ENCODE results near the gene TMCC1. TPM values are rescaled to one million over a fixed set of nuclear protein-coding genes. Genes with fewer than 3 reads are reported as not detected.

TMCC1 gene
- total and polyA plus RNA-seq, 7 experiments from 2014 or later: 2.6 to 39.4 (median 35.5) TPM

GRCh38 chr3:129625072-129625874 lies 268.2 kb downstream of the TMCC1 start:
- Mint-ChIP-seq H3K4me1 (peaks cover 5 to 25% (median 17%) of the 10 kb centered on the region in 7 donors), H3K4me3 (peak overlapping the region in 9 of 10 donors; percentile 13 to 91 (median 40)), H3K36me3 (no peaks in the 10 kb centered on the region), H3K27ac (peak overlapping the region in 1 of 9 donors; percentile 45), H3K27me3 (peaks cover 0 to 2% (median 0%) of the 10 kb centered on the region in 5 donors), H3K9me3 (no peaks in the 10 kb centered on the region)
- ChIA-PET CTCF (no interaction called here), POLR2A (no interaction called here)
- Histone ChIP-seq H3K27me3 (ENCODE audit: control insufficient read depth in 2 of 2, insufficient read depth in 2 of 2, low read length in 2 of 2) (no peaks in the 10 kb centered on the region), H3K36me3 (ENCODE audit: control insufficient read depth in 2 of 3, insufficient read depth in 3 of 3, low read length in 3 of 3) (no peaks in the 10 kb centered on the region), H3K4me3 (ENCODE audit: low read length) (no peak overlapping the region), H3K9me3 (ENCODE audit: control insufficient read depth in 2 of 3, low read length in 3 of 3) (no peaks in the 10 kb centered on the region), H3K27ac (ENCODE audit: low read depth, low read length) (no peak overlapping the region), H3K4me1 (ENCODE audit: control insufficient read depth in 2 of 2, insufficient read depth in 2 of 2, low read length in 2 of 2) (peaks cover 5 to 9% of the 10 kb centered on the region in 2 donors)
- ATAC-seq (no peak), DNase-seq (no peak)
- intact Hi-C loops (cut with micrococcal nuclease): loop anchor here (5.0 kb wide), 3 partner anchors 48 to 487 kb away; no protein-coding TSS in a partner anchor

- H3K27ac Mint-ChIP-seq: peak overlapping the region in 2 of 9 donors; percentile 32 to 45
- ChIA-PET CTCF (no interaction called here), POLR2A (no interaction called here)
Observed at GRCh38 chr3:129624347-129625071, 269.0 kb downstream of the TMCC1 start.

GRCh38 chr3:129623447-129624118 lies 269.9 kb downstream of the TMCC1 start:
- H3K9me3 ChIP-seq (ENCODE audit: control insufficient read depth in 2 of 3, low read length in 3 of 3): no peaks in the 10 kb centered on the region
- intact Hi-C loops (cut with micrococcal nuclease): no loop called here
- H3K27me3 ChIP-seq (ENCODE audit: control insufficient read depth in 2 of 2, insufficient read depth in 2 of 2, low read length in 2 of 2): no peaks in the 10 kb centered on the region
- no peak overlapping the region for H3K4me3 Mint-ChIP-seq
- peaks cover 0 to 4% (median 0%) of the 10 kb centered on the region in 5 donors for H3K27me3 Mint-ChIP-seq
- H3K4me1 Mint-ChIP-seq: peaks cover 5 to 29% (median 18%) of the 10 kb centered on the region in 7 donors
- H3K4me1 ChIP-seq (ENCODE audit: control insufficient read depth in 2 of 2, insufficient read depth in 2 of 2, low read length in 2 of 2): peaks cover 5 to 9% of the 10 kb centered on the region in 2 donors
- CTCF ChIA-PET: no interaction called here
- POLR2A ChIA-PET: no interaction called here
- H3K36me3 Mint-ChIP-seq: no peaks in the 10 kb centered on the region
- no peaks in the 10 kb centered on the region for H3K36me3 ChIP-seq (ENCODE audit: control insufficient read depth in 2 of 3, insufficient read depth in 3 of 3, low read length in 3 of 3)
- H3K27ac Mint-ChIP-seq: no peak overlapping the region
- DNase-seq (no peak), ATAC-seq (no peak)
- H3K27ac ChIP-seq (ENCODE audit: low read depth, low read length): no peak overlapping the region
- H3K4me3 ChIP-seq (ENCODE audit: low read length): no peak overlapping the region
- no peaks in the 10 kb centered on the region for H3K9me3 Mint-ChIP-seq

More at GRCh38 chr3:129624347-129625071, 269.0 kb downstream of the TMCC1 start:
- Mint-ChIP-seq H3K27me3 (peaks cover 0 to 2% (median 0%) of the 10 kb centered on the region in 5 donors), H3K9me3 (no peaks in the 10 kb centered on the region), H3K4me1 (peaks cover 5 to 25% (median 17%) of the 10 kb centered on the region in 7 donors), H3K4me3 (peak overlapping the region in 2 of 10 donors; percentile 12 to 27), H3K36me3 (no peaks in the 10 kb centered on the region)
- H3K9me3 ChIP-seq (ENCODE audit: control insufficient read depth in 2 of 3, low read length in 3 of 3): no peaks in the 10 kb centered on the region
- ATAC-seq: no peak
- H3K4me3 ChIP-seq (ENCODE audit: low read length): no peak overlapping the region
- intact Hi-C loops (cut with micrococcal nuclease): loop anchor here (5.0 kb wide), 3 partner anchors 47 to 488 kb away; no protein-coding TSS in a partner anchor
- no peak overlapping the region for H3K27ac ChIP-seq (ENCODE audit: low read depth, low read length)
- no peaks in the 10 kb centered on the region for H3K27me3 ChIP-seq (ENCODE audit: control insufficient read depth in 2 of 2, insufficient read depth in 2 of 2, low read length in 2 of 2)
- DNase-seq: no peak
- H3K4me1 ChIP-seq (ENCODE audit: control insufficient read depth in 2 of 2, insufficient read depth in 2 of 2, low read length in 2 of 2): peaks cover 5 to 9% of the 10 kb centered on the region in 2 donors
- no peaks in the 10 kb centered on the region for H3K36me3 ChIP-seq (ENCODE audit: control insufficient read depth in 2 of 3, insufficient read depth in 3 of 3, low read length in 3 of 3)

GRCh38 chr3:129622933-129623332 lies 270.6 kb downstream of the TMCC1 start:
- Histone ChIP-seq H3K27ac (ENCODE audit: low read depth, low read length) (no peak overlapping the region), H3K9me3 (ENCODE audit: control insufficient read depth in 2 of 3, low read length in 3 of 3) (no peaks in the 10 kb centered on the region), H3K27me3 (ENCODE audit: control insufficient read depth in 2 of 2, insufficient read depth in 2 of 2, low read length in 2 of 2) (no peaks in the 10 kb centered on the region), H3K4me1 (ENCODE audit: control insufficient read depth in 2 of 2, insufficient read depth in 2 of 2, low read length in 2 of 2) (peaks cover 5 to 9% of the 10 kb centered on the region in 2 donors), H3K4me3 (ENCODE audit: low read length) (no peak overlapping the region), H3K36me3 (ENCODE audit: control insufficient read depth in 2 of 3, insufficient read depth in 3 of 3, low read length in 3 of 3) (no peaks in the 10 kb centered on the region)
- Mint-ChIP-seq H3K4me1 (peaks cover 2 to 31% (median 15%) of the 10 kb centered on the region in 7 donors), H3K27ac (no peak overlapping the region), H3K36me3 (no peaks in the 10 kb centered on the region), H3K9me3 (peaks cover 0 to 1% (median 0%) of the 10 kb centered on the region in 11 donors), H3K27me3 (peaks cover 0 to 5% (median 0%) of the 10 kb centered on the region in 5 donors), H3K4me3 (peak overlapping the region in 1 of 10 donors; percentile 56)
- CTCF ChIA-PET: interaction anchor here (0.5 kb wide), 1 partner anchor 183 kb away, joined by 3 read pairs; the partner anchor contains the start of genes IFT122 and MBD4
- POLR2A ChIA-PET: no interaction called here
- ATAC-seq (no peak), DNase-seq (no peak)
- intact Hi-C loops (cut with micrococcal nuclease): no loop called here

- H3K27ac Mint-ChIP-seq: no peak overlapping the region
Observed at GRCh38 chr3:129622226-129622874, 271.2 kb downstream of the TMCC1 start.

More at GRCh38 chr3:129622226-129622874, 271.2 kb downstream of the TMCC1 start:
- peaks cover 0 to 25% (median 11%) of the 10 kb centered on the region in 7 donors for H3K4me1 Mint-ChIP-seq
- ChIA-PET CTCF (interaction anchor here (0.5 to 0.6 kb wide), 2 partner anchors 24 to 182 kb away, joined by 3 read pairs; partner anchors contain the start of genes IFT122 and MBD4), POLR2A (no interaction called here)
- Histone ChIP-seq H3K27ac (ENCODE audit: low read depth, low read length) (no peak overlapping the region), H3K4me3 (ENCODE audit: low read length) (no peak overlapping the region), H3K4me1 (ENCODE audit: control insufficient read depth in 2 of 2, insufficient read depth in 2 of 2, low read length in 2 of 2) (peaks cover 5 to 9% of the 10 kb centered on the region in 2 donors), H3K36me3 (ENCODE audit: control insufficient read depth in 2 of 3, insufficient read depth in 3 of 3, low read length in 3 of 3) (no peaks in the 10 kb centered on the region), H3K27me3 (ENCODE audit: control insufficient read depth in 2 of 2, insufficient read depth in 2 of 2, low read length in 2 of 2) (no peaks in the 10 kb centered on the region), H3K9me3 (ENCODE audit: control insufficient read depth in 2 of 3, low read length in 3 of 3) (no peaks in the 10 kb centered on the region)
- peaks cover 0 to 5% (median 0%) of the 10 kb centered on the region in 5 donors for H3K27me3 Mint-ChIP-seq
- intact Hi-C loops (cut with micrococcal nuclease): no loop called here
- H3K9me3 Mint-ChIP-seq: peaks cover 0 to 1% (median 0%) of the 10 kb centered on the region in 11 donors
- no peak for ATAC-seq
- H3K36me3 Mint-ChIP-seq: no peaks in the 10 kb centered on the region
- no peak overlapping the region for H3K4me3 Mint-ChIP-seq
- no peak for DNase-seq

All from naive thymus-derived CD4-positive, alpha-beta T cell (primary cell).